Measurements from ENCODE around the gene FRMPD1.
"Not testable (repeated sequence)": the region's sequence is repeated elsewhere in the genome, so short reads cannot be mapped to it uniquely, and the experiment has no call there.

FRMPD1 gene

DNA sequence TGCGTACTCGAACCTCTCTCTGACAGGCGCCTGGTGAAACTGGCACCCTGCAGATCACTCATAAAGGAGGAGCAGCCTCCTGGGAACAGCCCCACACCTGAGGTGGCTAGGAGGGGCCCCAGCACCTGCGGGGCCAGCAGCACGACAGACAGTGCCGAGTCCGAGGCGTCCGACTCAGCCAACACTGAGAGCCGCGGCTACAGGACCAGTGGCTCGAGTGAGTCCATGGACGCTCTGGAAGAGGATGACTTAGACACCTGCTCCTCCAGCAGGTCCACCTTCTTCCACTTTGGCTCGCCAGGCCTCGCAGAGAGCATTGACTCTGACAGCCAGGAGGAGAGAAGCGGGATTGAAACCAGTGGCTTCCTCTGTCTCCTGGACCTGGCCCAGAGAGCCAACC, 89.4 kb downstream of the FRMPD1 start:
- no peak for DNase-seq

DNA sequence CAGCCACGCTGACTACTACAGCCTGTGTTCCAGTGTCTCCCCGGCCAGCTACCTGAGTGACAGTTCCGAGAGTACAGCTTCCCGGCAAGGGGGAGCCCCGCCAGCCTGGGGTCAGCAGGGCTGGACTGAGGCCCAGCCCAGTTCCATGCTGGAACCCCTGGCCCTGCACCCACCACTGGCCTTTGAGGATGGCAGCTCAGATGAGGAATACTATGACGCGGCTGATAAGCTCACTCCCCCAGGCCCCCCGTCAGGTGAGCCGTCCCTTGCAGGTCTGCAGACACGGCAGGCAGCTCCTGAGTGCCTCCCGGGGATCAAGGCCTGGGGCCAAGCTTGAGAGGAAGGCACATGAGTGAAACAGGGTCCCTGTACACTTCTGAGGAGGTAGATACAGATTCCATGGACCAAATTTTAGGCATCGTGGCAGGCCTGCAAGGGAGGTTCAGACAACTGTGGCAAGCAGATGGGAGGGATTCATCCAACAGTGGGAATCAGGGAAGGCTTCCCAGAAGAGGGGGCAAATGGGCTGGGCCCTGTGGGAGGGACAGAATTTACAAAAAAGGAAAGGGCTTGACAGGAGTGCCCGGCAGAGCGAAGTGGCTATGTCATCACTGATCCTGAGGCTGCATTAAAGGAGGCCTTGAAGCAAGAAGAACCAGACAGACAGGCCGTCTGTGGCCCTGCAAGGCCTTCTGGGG, 90.0 kb downstream of the FRMPD1 start:
- no peak for DNase-seq

DNA sequence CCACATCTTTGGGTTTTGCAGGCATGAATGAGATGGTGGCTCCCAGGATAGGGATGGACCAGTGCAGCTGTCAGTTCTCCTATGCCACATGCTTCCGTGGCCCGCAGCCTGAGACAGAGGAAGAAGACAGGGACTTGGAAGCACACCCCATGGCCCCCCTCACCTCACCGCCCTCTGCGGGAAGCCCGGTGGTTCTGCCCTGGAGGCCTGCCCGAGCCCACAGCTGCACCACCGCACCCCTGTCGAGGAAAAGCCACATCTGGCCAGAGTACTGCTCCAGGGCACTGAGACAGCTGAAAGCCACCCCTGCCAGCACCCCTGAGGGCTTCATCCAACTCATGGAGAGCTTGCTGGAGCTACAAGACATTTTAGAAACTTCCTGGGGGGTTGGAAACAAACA, 95.2 kb downstream of the FRMPD1 start:
- DNase-seq, result no peak

DNA sequence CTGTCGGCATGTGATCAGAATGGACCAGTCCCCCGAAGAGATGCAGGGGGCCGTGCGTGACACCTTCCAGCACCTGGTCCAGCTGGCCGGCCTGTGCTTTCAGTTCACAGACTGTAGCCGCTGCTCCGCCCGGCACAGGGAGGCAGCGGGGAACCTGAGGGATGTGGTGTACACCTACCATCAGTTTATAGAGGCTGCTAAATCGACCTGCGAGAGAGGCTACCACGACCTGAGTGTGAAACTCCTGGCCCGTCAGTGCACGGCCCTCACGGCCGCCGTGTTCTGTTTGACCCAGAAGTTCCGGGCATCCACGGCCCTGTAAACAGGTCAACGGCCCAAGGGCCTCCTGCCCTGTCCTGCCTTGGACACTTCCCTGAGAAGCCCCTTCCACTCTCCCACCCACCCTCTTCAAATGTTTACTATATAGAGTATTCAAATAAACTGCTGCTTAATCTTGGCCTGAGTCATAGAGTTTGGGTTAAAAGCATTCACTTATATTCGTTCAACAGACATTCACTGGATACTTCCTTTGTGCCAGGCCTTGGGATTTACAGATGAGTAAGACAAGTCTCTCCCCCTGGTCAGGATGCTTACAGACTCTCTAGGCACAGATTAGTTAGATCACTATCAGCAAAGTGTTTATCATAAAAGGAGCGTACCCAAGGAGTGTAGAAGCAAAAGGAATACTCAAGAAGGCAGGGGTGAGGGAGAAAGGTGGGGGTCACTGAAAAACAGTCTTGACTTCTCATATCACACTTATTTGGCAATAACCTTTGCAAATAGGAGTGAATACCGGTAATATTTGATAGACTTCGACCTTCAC, 95.9 kb downstream of the FRMPD1 start:
- DNase-seq, result no peak

DNA sequence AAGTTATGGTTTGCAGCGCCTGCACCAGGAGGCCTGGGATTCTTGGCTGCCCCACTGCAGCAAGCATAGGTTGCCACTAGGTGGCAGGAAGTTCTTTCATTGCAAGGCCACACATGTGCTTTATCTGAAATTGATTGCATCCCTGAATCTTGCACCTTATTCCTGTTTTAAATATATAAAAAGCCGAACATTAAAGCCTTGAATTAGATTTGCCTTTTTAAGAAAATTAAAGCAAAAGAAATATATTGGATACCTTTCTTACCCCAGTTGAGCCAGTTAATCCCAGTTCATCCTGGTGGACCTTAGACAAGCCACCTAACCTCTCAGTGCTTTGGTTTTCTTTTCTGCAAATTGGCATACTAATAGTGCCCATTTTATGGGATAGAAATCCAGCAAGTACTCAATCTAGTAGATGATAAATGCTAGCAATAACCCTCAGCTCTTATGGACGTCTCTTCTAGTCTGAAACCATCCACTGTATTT, 96.6 kb downstream of the FRMPD1 start:
- no peak for DNase-seq

DNA sequence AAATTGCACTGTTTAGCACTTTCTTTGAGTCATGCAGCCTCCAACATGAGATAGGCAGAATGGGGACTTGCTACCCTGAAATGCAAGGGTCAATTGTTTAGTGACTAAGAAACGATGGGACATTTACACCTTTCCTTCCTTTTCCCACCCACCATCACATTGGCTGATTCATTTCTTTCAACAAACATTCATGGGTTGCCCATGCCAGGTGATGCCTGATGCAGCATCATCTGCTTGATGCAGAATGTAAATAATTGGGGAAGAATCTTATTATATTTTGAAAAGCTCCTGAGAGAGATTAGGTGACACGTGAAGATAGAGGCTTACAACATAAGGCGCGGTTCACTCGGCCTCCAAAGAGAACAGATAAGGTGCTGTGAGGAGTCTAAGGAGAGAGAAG, 98.4 kb downstream of the FRMPD1 start:
- DNase-seq, result no peak

DNA sequence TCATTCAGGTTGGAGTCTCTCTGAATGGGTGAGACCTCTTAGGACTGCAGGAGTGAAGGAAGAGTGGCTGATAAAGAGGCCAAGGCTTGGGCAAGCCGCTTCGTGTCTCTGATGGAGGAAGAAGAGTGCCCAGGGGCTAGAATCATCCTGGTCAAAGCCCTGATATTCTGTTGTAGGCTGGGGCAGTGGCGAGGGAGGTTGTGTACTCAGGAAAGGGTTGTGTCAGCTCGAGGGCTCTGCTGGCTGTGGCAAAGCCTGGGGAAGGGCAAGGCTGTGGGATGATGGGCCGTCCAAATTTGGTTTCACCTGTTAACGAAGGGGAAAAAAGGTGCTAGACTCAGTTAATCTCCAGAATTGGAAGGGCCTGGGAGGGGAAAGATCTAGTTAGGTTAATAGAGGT, 100.4 kb downstream of the FRMPD1 start:
- DNase-seq, result no peak

DNA sequence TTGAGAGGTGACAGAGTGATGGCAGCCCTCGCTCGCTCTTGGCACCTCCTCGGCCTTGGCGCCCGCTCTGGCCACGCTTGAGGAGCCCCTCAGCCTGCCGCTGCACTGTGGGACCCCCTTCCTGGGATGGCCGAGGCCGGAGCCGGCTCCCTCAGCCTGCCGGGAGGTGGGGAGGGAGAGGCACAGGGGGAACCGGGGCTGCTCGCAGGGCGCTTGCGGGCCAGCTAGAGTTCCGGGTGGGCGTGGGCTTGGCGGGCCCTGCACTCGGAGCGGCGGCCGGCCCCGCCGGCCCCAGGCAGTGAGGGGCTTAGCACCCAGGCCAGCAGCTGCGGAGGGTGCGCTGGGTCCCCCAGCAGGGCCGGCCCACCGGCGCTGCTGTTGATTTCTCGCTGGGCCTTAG, 101.0 kb downstream of the FRMPD1 start:
- not testable (repeated sequence) for DNase-seq

DNA sequence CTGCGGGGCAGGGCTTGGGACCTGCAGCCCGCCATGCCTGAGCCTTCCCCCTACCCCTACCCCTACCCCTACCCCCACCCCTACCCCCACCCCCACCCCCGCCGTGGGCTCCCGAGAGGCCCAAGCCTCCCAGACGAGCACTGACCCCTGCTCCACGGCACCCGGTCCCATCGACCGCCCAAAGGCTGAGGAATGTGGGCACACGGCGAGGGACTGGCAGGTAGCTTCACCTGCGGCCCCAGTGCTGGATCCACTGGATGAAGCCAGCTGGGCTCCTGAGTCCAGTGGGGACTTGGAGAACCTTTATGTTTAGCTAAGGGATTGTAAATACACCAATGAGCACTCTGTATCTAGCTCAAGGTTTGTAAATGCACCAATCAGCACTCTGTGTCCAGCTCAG, 101.4 kb downstream of the FRMPD1 start:
- DNase-seq, result not testable (repeated sequence)

DNA sequence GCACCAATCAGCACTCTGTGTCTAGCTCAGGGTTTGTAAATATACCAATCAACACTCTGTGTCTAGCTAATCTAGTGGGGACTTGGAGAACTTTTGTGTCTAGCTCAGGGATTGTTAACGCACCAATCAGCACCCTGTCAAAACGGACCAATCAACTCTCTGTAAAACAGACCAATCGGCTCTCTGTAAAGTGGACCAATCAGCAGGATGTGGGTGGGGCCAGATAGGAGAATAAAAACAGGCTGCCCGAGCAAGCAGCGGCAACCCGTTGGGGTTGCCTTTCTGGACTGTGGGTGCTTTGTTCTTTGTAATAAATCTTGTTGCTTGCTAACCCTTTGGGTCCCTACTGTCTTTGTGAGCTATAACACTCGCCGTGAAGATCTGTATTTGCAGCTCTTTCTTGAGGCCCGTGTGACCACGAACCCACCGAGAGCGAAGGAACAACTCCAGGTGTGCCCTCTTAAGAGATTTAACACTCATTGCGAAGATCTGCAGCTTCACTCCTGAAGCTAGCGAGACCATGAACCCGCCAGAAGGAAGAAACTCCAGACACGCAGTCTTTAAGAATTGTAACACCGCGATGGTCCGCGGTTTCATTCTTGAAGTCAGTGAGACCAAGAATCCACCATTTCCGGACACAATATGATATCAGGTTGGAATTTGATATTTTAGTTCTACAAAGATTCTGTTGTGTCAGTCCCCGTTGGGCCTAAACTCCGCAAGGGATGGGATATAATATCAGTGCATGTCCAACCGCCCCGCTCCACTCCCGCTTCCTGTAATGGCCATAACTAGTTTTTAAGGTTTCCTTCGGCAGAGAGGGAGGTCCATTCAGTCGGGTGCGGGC, 102.1 kb downstream of the FRMPD1 start:
- no peak for DNase-seq

DNA sequence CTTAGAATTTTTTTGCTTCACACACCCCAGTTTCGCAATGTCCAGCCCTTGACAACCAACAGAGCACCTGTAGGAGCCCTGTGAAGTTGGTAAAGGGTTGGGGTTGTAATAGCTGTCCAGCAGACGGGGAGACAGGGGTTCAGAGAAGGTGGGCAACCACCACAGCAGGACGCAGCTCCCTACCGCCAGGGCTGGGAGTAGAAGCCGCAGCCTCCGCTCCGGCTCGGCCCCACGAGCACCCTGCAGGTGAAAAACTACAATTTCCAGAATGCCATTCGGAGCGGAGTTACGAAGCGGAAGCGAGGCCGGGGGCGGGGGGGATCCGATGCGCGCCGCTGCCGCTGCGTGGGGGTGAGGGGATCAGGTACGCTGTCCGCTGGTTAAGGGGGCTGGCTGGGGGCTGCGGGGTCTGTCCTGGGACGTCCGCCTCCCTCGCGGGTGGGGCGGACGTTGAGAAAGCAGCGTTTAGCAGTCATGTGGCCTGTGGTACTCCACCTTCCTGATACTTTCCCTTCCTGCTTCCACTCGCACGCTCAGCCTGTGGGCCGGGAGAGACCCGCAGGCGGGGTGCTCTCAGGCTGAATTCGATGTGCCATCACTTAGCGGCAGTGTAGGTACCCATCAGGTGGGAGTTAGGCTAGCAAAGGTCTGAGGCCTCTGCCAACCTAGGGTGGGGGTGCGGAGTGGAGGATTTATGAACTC, 102.9 kb downstream of the FRMPD1 start, which contains the start of gene TRMT10B:
TSS of gene TRMT10B (plus strand) at position 317 of the 702 bp plus-strand sequence. CDS start 8,127 bp downstream, outside the sequence.
- no peak for DNase-seq

DNA sequence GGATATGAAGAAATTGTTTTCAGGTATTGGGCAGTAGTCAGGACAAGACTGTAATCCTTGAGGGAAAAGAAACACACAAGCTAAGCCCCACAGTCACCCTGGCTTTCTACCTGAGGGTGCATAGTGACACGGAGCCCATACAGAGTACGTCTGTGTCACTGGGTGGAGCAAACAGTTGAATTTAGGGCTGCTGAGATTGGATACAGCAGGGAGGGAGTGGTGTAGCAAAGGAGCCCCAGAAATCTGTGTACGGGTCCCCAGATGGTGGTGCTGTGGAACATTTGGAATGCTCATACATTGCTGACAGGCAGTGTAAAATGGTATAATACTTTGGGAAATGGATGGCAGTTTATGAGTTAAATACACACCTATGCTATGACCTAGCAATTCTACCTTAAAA, 108.0 kb downstream of the FRMPD1 start:
- no peak for DNase-seq

DNA sequence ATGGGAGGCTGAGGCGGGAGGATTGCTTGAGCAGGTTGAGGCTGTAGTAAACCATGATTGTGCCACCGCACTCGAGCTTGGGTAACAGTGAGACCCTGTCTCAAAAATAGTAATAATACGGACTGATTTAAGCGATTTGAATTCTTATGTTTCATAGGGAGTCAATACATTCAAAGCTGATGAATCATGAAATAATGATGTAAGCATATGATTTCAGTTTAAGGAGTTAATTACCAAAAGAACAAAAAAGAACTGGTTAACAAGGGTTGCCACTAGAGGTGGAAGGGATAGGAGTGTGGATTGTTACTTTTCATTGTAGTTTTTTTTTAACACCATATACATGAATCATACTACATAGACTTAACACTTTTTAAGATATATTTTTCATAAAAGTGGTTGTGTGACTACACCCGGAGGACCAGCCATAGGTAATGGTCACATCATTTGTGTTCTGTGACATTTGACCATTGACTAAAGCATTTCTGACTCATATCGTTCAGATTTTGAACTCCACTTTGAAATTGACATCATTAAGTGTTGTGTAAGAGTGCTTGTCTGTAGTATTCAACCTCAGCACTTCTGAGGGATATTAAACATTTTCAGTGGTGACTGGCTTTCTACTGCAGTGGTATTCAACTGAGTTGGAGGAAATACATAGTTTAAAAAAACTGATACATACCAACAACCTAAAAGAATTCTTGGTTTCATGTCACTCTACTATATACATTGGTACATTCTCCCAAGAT, 109.8 kb downstream of the FRMPD1 start:
- no peak for DNase-seq

DNA sequence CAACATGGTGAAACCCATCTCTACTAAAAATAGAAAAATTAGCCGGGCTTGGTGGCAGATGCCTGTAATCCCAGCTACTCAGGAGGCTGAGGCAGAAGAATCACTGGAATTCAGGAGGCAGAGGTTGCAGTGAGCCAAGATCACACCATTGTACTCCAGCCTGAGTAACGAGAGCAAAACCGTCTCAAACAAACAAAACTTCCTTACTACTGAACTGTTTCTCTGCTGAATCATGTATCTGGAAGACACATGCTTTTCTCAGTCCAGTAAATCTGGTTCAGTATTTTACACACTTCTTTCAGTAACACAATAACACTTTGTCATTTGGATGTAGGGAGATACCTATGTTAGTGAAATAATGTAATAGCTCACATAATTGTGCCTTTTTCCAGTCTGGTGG, 110.8 kb downstream of the FRMPD1 start:
- no peak for DNase-seq

DNA sequence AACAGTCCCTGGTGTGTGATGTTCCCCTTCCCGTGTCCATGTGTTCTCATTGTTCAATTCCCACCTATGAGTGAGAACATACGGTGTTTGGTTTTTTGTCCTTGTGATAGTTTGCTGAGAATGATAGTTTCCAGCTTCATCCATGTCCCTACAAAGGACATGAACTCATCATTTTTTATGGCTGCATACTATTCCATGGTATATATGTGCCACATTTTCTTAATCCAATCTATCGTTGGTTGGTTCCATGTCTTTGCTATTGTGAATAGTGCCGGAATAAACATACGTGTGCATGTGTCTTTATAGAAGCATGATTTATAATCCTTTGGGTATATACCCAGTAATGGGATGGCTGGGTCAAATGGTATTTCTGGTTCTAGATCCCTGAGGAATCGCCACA, 114.5 kb downstream of the FRMPD1 start:
- DNase-seq, result not testable (repeated sequence)

DNA sequence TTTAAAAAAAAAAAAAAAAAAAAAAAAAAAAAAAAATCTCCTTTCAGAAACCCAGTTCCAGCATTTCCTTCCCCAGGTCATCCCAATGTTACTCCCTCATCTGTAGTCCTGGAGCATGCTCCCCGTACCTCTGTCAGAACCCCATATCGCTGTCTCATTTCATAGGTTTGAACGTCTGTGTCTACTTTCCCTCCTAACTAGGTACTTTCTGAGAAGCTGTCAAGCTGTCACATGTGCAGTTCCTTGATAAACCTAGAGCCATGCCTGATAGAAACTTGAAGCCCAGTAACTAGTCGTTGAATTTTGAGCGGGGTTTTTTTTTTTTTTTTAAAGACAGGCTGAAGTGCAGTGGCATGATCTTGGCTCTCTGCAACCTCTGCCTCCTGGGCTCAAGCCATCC, 118.6 kb downstream of the FRMPD1 start:
- DNase-seq, result no peak

DNA sequence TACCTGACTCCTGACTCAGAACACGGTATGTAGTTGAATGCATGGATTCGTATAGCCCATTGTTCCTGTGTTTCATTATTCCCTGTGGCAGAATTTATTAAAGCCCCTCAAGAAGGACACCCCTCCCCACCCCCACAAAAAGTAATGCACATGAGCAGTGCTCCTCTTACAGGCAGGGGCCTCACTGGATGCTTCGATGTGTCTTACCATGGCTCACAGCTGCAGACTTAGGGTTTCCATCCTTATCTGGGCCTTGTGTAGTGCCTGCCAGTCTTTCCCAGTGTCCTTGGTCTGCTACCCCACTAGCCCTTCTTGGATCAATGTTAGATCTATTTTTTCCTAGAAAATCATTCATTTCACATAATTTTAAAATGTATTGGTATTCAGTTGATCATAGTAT, 119.2 kb downstream of the FRMPD1 start:
- no peak for DNase-seq

DNA sequence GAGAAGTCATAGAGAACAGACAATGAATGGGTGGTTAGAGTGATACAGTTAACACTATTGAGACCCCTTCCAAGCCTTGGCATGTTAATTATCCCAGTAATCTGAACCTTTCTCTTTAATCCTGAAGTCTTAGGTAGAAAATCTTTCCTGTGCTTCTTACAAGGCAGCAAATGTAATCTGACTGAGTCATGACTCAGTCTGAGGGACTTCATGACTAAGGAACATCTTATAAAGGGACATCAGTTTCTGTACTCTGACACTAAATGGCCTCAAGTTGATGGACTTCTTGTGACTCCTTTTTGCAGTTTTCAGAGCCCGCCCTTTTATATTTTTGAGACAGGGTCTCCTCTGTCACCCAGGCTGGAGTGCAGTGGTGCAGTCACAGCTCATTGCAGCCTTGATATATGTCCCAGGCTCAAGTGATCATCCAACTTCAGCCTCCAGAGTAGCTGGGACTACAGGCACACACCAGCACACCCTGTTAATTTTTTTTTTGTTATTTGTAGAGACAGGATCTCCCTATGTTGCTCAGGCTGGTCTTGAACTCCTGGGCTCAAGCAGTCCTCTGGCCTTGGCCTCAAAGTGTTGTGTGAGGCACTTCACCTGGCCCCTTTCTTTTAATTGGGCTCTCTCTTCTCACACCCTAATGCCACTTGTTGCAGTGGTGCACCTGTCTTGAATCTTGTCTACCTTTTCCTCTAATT, 124.6 kb downstream of the FRMPD1 start:
- no peak for DNase-seq

DNA sequence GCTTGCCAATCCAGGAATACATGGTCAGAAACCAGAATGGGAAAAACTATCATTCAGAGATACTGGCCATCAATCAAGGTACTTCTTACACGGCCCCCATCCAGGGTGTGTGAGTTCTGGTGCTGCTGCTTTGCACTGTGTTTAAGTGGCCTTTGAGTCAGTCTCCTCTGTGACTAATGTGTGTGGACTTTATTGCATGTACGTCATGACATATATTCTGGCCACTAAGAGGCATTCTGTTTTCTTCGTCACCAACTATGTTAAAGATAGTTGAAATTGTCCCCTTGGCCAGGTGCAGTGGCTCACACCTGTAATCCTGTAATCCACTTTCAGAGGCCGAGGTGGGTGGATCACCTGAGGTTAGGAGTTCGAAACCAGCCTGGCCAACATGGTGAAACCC, 125.6 kb downstream of the FRMPD1 start:
- DNase-seq, result no peak

DNA sequence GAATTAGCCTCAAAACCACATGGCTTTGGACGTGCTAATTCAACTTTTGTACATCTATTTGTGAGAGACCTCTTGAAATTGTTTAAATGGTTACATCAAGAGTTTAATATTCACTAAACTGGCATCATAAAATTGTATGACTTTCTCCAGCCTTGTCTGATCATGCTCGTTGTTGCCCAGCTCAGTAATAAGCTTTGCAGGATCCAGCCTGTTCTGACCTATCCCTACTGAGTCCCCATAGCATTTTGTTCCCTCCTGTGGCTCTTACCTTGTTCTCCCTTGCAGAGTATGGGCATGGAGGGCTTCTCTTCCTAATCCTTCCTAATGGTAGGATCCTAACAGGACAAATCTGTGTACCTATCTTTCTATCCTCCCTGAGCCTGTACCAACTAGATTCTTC, 127.8 kb downstream of the FRMPD1 start:
- DNase-seq, result no peak

DNA sequence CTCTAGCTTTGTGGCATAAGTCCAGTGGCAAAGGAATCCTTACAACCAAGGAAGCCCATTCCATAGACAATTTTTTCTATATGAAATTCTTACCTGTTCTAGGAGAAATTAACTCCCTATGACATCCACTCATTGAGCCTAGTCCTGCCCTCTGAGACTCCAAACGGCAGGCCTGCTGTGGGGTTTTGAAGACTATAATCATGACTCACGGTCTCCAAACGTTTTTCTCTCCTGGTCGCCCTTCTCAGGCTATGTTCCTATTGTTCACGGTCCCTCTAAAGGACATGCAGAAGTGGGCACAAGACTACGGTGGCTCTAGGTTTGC, 133.5 kb downstream of the FRMPD1 start:
- DNase-seq, result no peak

Measured in NCI-H187 treated with DMSO at 0.1 percent for 48 hours (cell line).